Activated naive CD8-positive, alpha-beta T cell treated with anti-CD3 and anti-CD28 coated beads for 36 hours (primary cell): Measurements from ENCODE around the gene RNF112. TPM values are rescaled to one million over a fixed set of nuclear protein-coding genes. Genes with fewer than 3 reads are reported as not detected.

Experiments
- DNase-seq: peaks from one replicate; pipeline ENCODE4 v3.0.0; 2021
- H3K27ac Mint-ChIP-seq: one replicate; pipeline ENCODE4 v1.8.0; 2022; ENCODE audit warnings: mild to moderate bottlenecking, moderate library complexity, mixed read lengths
- H3K27me3 Mint-ChIP-seq: one replicate; pipeline ENCODE4 v1.8.0; 2022; ENCODE audit warnings: mild to moderate bottlenecking, mixed read lengths
- H3K36me3 Mint-ChIP-seq: one replicate; pipeline ENCODE4 v1.8.0; 2021; ENCODE audit warnings: mild to moderate bottlenecking, mixed read lengths
- H3K4me1 Mint-ChIP-seq: one replicate; pipeline ENCODE4 v1.8.0; 2021; ENCODE audit warnings: mixed read lengths
- H3K4me3 Mint-ChIP-seq: one replicate; pipeline ENCODE4 v1.8.0; 2022; ENCODE audit warnings: mild to moderate bottlenecking, moderate library complexity, mixed read lengths
- H3K9me3 Mint-ChIP-seq: one replicate; pipeline ENCODE4 v1.8.0; 2022; ENCODE audit warnings: mixed read lengths
- total RNA-seq, 2 experiments: library from RNA; stranded (reverse); gene quantifications; one replicate each; pipeline ENCODE4 v1.2.3, GENCODE V29; 2021

Gene RNF112
- total RNA-seq, 2 experiments from 2014 or later = 0.10 TPM; not detected in 1

- Mint-ChIP-seq H3K9me3 (no peaks in the 10 kb centered on the region), H3K4me3 (no peak overlapping the region), H3K27ac (no peak overlapping the region), H3K27me3 (no peaks in the 10 kb centered on the region), H3K4me1 (no peaks in the 10 kb centered on the region), H3K36me3 (no peaks in the 10 kb centered on the region)
- no peak for DNase-seq
These were observed 1.5 kb downstream of the RNF112 start for GRCh38 chr17:19412510-19412909.

GRCh38 chr17:19412984-19413383 is 2.0 kb downstream of the RNF112 start:
- DNase-seq = no peak
- no peaks in the 10 kb centered on the region for H3K36me3 Mint-ChIP-seq
- H3K27ac Mint-ChIP-seq = no peak overlapping the region
- H3K9me3 Mint-ChIP-seq = no peaks in the 10 kb centered on the region
- H3K27me3 Mint-ChIP-seq = no peaks in the 10 kb centered on the region
- no peaks in the 10 kb centered on the region for H3K4me1 Mint-ChIP-seq
- no peak overlapping the region for H3K4me3 Mint-ChIP-seq

- H3K27me3 Mint-ChIP-seq = no peaks in the 10 kb centered on the region
These were observed 2.7 kb downstream of the RNF112 start for GRCh38 chr17:19413761-19414160.

GRCh38 chr17:19414396-19415280 is 3.6 kb downstream of the RNF112 start:
- Mint-ChIP-seq H3K27ac (no peak overlapping the region), H3K4me1 (no peaks in the 10 kb centered on the region), H3K27me3 (no peaks in the 10 kb centered on the region), H3K4me3 (no peak overlapping the region), H3K9me3 (no peaks in the 10 kb centered on the region), H3K36me3 (no peaks in the 10 kb centered on the region)
- no peak for DNase-seq

More at GRCh38 chr17:19413761-19414160, 2.7 kb downstream of the RNF112 start:
- Mint-ChIP-seq H3K9me3 (no peaks in the 10 kb centered on the region), H3K4me1 (no peaks in the 10 kb centered on the region), H3K36me3 (no peaks in the 10 kb centered on the region), H3K27ac (no peak overlapping the region), H3K4me3 (no peak overlapping the region)
- DNase-seq = no peak

GRCh38 chr17:19415311-19415710 is 4.3 kb downstream of the RNF112 start:
- H3K4me3 Mint-ChIP-seq = no peak overlapping the region
- no peak for DNase-seq
- H3K9me3 Mint-ChIP-seq = no peaks in the 10 kb centered on the region
- H3K27ac Mint-ChIP-seq = no peak overlapping the region
- no peaks in the 10 kb centered on the region for H3K4me1 Mint-ChIP-seq
- no peaks in the 10 kb centered on the region for H3K36me3 Mint-ChIP-seq
- no peaks in the 10 kb centered on the region for H3K27me3 Mint-ChIP-seq

- no peaks in the 10 kb centered on the region for H3K9me3 Mint-ChIP-seq
These were observed 5.1 kb downstream of the RNF112 start for GRCh38 chr17:19415806-19416775.

GRCh38 chr17:19417611-19418010 is 6.6 kb downstream of the RNF112 start:
- no peaks in the 10 kb centered on the region for H3K9me3 Mint-ChIP-seq
- H3K4me3 Mint-ChIP-seq = no peak overlapping the region
- no peaks in the 10 kb centered on the region for H3K27me3 Mint-ChIP-seq
- H3K27ac Mint-ChIP-seq = no peak overlapping the region
- no peaks in the 10 kb centered on the region for H3K36me3 Mint-ChIP-seq
- no peak for DNase-seq
- no peaks in the 10 kb centered on the region for H3K4me1 Mint-ChIP-seq

More at GRCh38 chr17:19415806-19416775, 5.1 kb downstream of the RNF112 start:
- no peak for DNase-seq
- Mint-ChIP-seq H3K4me1 (no peaks in the 10 kb centered on the region), H3K36me3 (no peaks in the 10 kb centered on the region), H3K27me3 (no peaks in the 10 kb centered on the region), H3K27ac (no peak overlapping the region), H3K4me3 (no peak overlapping the region)

GRCh38 chr17:19418251-19418992 is 7.4 kb downstream of the RNF112 start:
- Mint-ChIP-seq H3K9me3 (no peaks in the 10 kb centered on the region), H3K4me1 (no peaks in the 10 kb centered on the region), H3K27me3 (no peaks in the 10 kb centered on the region), H3K36me3 (no peaks in the 10 kb centered on the region), H3K27ac (no peak overlapping the region), H3K4me3 (no peak overlapping the region)
- no peak for DNase-seq

GRCh38 chr17:19421219-19421618 is 10.2 kb downstream of the RNF112 start:
- Mint-ChIP-seq H3K4me3 (no peak overlapping the region), H3K27ac (no peak overlapping the region), H3K27me3 (peaks cover 1% of the 10 kb centered on the region), H3K4me1 (no peaks in the 10 kb centered on the region), H3K9me3 (no peaks in the 10 kb centered on the region), H3K36me3 (no peaks in the 10 kb centered on the region)
- DNase-seq = no peak

GRCh38 chr17:19421926-19422325 is 10.9 kb downstream of the RNF112 start:
- peaks cover 7% of the 10 kb centered on the region for H3K27me3 Mint-ChIP-seq
- no peaks in the 10 kb centered on the region for H3K9me3 Mint-ChIP-seq
- H3K27ac Mint-ChIP-seq = no peak overlapping the region
- no peak overlapping the region for H3K4me3 Mint-ChIP-seq
- no peaks in the 10 kb centered on the region for H3K4me1 Mint-ChIP-seq
- no peak for DNase-seq
- no peaks in the 10 kb centered on the region for H3K36me3 Mint-ChIP-seq

GRCh38 chr17:19424934-19425868 is 14.2 kb downstream of the RNF112 start:
- H3K4me3 Mint-ChIP-seq = no peak overlapping the region
- no peaks in the 10 kb centered on the region for H3K4me1 Mint-ChIP-seq
- DNase-seq = no peak
- no peaks in the 10 kb centered on the region for H3K9me3 Mint-ChIP-seq
- peaks cover 7% of the 10 kb centered on the region for H3K27me3 Mint-ChIP-seq
- H3K27ac Mint-ChIP-seq = no peak overlapping the region
- H3K36me3 Mint-ChIP-seq = no peaks in the 10 kb centered on the region

GRCh38 chr17:19426631-19427030 is 15.6 kb downstream of the RNF112 start:
- peaks cover 7% of the 10 kb centered on the region for H3K27me3 Mint-ChIP-seq
- H3K27ac Mint-ChIP-seq = no peak overlapping the region
- H3K36me3 Mint-ChIP-seq = no peaks in the 10 kb centered on the region
- no peaks in the 10 kb centered on the region for H3K4me1 Mint-ChIP-seq
- DNase-seq = no peak
- no peak overlapping the region for H3K4me3 Mint-ChIP-seq
- no peaks in the 10 kb centered on the region for H3K9me3 Mint-ChIP-seq

GRCh38 chr17:19431691-19432090 is 20.7 kb downstream of the RNF112 start:
- no peak for DNase-seq
- no peaks in the 10 kb centered on the region for H3K36me3 Mint-ChIP-seq
- peaks cover under 1% of the 10 kb centered on the region for H3K27me3 Mint-ChIP-seq
- H3K4me3 Mint-ChIP-seq = no peak overlapping the region
- H3K9me3 Mint-ChIP-seq = no peaks in the 10 kb centered on the region
- no peak overlapping the region for H3K27ac Mint-ChIP-seq
- H3K4me1 Mint-ChIP-seq = no peaks in the 10 kb centered on the region

- Mint-ChIP-seq H3K36me3 (no peaks in the 10 kb centered on the region), H3K4me1 (no peaks in the 10 kb centered on the region), H3K4me3 (no peak overlapping the region), H3K9me3 (no peaks in the 10 kb centered on the region), H3K27ac (no peak overlapping the region), H3K27me3 (no peaks in the 10 kb centered on the region)
- DNase-seq = no peak
These were observed 22.2 kb downstream of the RNF112 start for GRCh38 chr17:19433255-19433654.
